Measurements from ENCODE around the gene LDB3. TPM values are rescaled to one million over a fixed set of nuclear protein-coding genes. Genes with fewer than 3 reads are reported as not detected.
A peak's percentile ranks its signal among the peaks of the same experiment; 100 is the strongest.

Gene LDB3
- total and polyA plus RNA-seq, 9 of the 15 experiments (the other 6 are each of a cell fraction or from before 2014, with no cell fraction given): 0.03 TPM; not detected in 8

- peak; percentile 72 for TF ChIP-seq MYC (IDR thresholded peaks at IDR 0.05; ENCODE audit: low read depth, low read length)
- TF ChIP-seq MYC (CRISPR knock-in tag; IDR thresholded peaks at IDR 0.05; ENCODE audit: borderline replicate concordance, low read depth): no peak
- TF ChIP-seq ETS2 (tag; IDR thresholded peaks at IDR 0.05; ENCODE audit: borderline replicate concordance, poor library complexity, severe bottlenecking): no peak
- no peak for TF ChIP-seq ZNF280B (CRISPR knock-in tag; IDR thresholded peaks at IDR 0.05)
- TF ChIP-seq ATF1 (CRISPR knock-in tag; IDR thresholded peaks at IDR 0.05): no peak
- no peak for TF ChIP-seq ATF1 (tag; IDR thresholded peaks at IDR 0.05)
- peak in 1 of 3 experiments; percentile 81 for TF ChIP-seq YY1 (IDR thresholded peaks at IDR 0.05; ENCODE audit: borderline replicate concordance in 1 of 3, control insufficient read depth in 1 of 3, extremely low read depth in 1 of 3, insufficient read depth in 3 of 3, insufficient read length in 1 of 3, insufficient replicate concordance in 2 of 3, low read depth in 1 of 3, low read length in 2 of 3)
- no peak for TF ChIP-seq PHB (CRISPR knock-in tag; IDR thresholded peaks at IDR 0.05)
- TF ChIP-seq, protein P1, sequence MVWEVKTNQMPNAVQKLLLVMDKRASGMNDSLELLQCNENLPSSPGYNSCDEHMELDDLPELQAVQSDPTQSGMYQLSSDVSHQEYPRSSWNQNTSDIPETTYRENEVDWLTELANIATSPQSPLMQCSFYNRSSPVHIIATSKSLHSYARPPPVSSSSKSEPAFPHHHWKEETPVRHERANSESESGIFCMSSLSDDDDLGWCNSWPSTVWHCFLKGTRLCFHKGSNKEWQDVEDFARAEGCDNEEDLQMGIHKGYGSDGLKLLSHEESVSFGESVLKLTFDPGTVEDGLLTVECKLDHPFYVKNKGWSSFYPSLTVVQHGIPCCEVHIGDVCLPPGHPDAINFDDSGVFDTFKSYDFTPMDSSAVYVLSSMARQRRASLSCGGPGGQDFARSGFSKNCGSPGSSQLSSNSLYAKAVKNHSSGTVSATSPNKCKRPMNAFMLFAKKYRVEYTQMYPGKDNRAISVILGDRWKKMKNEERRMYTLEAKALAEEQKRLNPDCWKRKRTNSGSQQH (CRISPR knock-in tag; IDR thresholded peaks at IDR 0.05): no peak
- TF ChIP-seq, protein P2, sequence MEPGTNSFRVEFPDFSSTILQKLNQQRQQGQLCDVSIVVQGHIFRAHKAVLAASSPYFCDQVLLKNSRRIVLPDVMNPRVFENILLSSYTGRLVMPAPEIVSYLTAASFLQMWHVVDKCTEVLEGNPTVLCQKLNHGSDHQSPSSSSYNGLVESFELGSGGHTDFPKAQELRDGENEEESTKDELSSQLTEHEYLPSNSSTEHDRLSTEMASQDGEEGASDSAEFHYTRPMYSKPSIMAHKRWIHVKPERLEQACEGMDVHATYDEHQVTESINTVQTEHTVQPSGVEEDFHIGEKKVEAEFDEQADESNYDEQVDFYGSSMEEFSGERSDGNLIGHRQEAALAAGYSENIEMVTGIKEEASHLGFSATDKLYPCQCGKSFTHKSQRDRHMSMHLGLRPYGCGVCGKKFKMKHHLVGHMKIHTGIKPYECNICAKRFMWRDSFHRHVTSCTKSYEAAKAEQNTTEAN (CRISPR knock-in tag; IDR thresholded peaks at IDR 0.05): no peak
- TF ChIP-seq, protein P3, sequence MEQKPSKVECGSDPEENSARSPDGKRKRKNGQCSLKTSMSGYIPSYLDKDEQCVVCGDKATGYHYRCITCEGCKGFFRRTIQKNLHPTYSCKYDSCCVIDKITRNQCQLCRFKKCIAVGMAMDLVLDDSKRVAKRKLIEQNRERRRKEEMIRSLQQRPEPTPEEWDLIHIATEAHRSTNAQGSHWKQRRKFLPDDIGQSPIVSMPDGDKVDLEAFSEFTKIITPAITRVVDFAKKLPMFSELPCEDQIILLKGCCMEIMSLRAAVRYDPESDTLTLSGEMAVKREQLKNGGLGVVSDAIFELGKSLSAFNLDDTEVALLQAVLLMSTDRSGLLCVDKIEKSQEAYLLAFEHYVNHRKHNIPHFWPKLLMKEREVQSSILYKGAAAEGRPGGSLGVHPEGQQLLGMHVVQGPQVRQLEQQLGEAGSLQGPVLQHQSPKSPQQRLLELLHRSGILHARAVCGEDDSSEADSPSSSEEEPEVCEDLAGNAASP (IDR thresholded peaks at IDR 0.05): peak; percentile 71
- no peak for TF ChIP-seq MBD2 (IDR thresholded peaks at IDR 0.05; ENCODE audit: borderline replicate concordance, low read depth)
- no peak for TF ChIP-seq ATF7 (IDR thresholded peaks at IDR 0.05)
- no peak for TF ChIP-seq AFF4 (CRISPR knock-in tag; IDR thresholded peaks at IDR 0.05)
- TF ChIP-seq GABPB1 (CRISPR knock-in tag; IDR thresholded peaks at IDR 0.05): no peak
- TF ChIP-seq ESRRB (CRISPR knock-in tag; IDR thresholded peaks at IDR 0.05; ENCODE audit: borderline replicate concordance): no peak
- TF ChIP-seq PCBP1 (IDR thresholded peaks at IDR 0.05; ENCODE audit: low read depth, low read length, poor library complexity, severe bottlenecking): no peak
Observed at GRCh38 chr10:86755454-86755739, 87.1 kb downstream of the LDB3 start (continued).
